Left hindlimb (tissue), 1 donor: ENCODE results near the gene SLC30A7.

ENCODE experiments used
- DNase-seq: peaks from one replicate; pipeline ENCODE4 v3.0.0-alpha.2; 2018

The SLC30A7 gene

DNA sequence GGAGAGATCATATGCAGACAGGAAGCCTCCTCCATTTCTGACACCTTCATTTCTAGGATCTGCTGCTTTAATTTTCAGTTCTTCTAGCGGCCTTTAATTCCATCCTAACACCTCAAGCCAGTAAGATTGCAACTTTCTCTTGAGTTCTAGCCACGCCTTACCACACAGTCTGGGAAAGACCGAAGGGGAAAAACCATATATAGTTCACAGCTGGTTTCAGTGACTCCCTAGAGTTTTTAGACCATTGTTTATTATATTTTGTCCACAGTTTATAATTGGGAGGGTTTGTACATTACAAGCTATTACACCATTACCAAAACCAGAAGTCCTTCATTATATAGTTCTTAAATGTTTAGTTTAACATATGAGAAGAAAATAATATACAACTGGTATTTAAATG is 92.2 kb downstream of the SLC30A7 start:
- no peak for DNase-seq

DNA sequence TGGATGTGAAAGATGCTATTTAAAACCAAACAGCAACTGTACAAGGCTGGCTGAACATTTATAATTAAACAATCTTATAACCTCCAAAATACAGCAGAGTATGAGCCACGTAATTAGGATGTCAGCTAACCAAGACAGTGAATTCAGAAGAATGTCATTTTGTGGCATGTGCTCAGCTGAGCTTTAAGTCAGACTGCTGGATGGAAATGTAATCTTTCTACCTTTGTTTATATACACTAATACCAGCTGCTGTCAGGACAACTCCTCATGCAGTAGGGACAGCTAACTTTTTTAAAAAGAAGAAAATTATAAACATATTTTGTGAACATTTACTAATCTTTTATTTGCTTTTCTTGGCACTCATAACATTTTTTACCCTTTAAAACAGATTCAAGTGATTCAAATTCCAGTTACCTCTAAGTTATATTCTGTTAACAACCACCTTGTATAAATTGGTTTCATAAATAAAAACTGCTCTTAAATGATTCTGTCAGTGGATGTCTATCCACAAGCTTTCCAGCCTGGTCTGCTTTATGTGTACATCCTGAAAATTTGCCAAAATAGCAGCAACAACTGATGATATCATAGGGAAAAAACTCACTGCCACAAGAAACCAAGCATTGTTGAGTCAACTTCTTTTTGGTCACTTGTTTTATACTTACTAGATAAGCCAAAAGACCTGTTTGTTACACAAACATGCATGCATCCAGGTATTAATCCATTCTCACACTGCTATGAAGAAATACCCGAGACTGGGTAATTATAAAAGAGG is 93.6 kb downstream of the SLC30A7 start:
- no peak for DNase-seq

DNA sequence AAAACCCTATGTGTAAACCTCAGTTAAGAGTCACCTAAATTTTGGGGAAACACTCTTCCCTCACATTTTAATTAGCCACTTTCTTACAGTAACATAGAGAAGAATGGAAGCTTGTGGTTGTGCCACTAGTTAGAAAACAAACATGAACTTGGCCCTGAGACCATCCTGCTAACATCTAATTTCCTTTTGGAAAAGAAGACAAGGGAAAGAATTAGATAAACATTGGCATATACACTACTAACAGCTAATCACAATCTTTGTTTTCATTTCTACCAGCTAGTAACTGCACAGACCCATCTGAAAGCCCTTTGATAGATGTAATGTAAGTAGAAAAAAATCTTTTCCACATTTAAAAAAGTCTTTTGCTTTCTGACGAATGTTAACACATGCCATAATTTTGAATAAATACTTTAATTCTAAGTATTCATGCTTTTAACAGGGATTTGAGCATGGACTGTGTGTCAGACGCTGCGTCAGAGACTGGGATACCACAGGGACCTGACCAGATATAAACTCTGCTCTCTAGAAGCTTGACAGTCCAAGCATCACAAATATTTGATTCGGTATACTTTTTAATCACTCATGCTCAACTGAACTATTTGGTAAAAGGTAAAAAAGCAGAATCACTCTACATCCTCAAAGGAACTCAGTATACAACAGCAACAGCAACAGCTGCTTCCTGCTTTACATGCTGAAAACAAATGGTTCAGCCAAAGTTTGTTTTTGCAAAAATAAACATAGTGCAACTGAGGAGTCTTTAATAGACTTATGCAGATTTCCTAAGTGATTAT is 99.5 kb downstream of the SLC30A7 start:
- DNase-seq = no peak

DNA sequence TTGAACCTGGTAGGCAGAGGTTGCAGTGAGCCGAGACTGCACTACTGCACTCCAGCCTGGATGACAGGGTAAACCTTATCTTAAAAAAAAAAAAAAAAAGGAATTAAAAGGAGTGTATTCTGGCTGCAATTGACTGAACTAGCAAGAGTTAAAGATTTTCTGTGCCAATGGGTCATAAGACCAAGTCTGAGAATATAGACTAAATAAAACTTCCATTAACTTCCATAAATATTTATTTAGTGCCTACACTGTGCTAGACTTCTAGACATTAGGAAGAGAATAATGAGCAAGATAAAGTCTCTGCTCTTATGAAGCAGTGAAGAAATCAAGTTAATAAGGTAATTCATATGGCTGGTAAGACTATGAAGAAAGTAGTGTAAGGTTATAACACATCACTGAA is 102.5 kb downstream of the SLC30A7 start:
- no peak for DNase-seq

DNA sequence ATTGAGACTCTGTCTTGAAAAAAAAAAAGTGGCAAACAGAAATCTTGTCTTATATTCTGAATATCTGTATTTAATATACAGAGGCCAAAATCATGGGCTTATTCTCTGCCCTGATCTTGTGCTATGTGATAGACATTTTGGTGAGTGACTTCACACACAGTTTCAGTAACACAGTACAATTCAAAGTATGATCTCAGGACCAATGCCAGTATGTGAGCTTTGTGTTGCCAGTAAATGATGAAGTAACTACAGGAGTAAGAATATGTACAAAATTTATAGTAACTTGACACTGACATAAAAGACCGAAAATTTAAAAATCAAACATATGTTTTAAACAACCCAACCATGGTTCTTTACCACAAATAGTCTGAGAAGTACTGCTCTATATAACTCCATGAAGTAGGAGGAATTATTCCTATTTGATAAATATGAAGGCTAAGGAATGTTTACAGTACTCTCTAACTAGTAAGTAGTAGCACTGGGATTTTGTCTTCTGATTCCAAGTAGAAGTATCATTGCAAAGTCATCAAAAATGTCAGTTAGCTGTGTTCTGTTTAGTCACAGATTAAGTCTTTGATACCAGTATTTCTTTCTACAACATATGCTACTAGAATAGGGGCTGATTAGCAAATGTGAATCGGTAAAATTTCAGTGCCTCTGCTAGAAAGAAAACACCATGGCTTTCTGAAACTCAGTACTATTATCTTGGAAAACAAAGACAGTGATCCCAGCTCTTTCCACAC is 104.4 kb downstream of the SLC30A7 start:
- no peak for DNase-seq

DNA sequence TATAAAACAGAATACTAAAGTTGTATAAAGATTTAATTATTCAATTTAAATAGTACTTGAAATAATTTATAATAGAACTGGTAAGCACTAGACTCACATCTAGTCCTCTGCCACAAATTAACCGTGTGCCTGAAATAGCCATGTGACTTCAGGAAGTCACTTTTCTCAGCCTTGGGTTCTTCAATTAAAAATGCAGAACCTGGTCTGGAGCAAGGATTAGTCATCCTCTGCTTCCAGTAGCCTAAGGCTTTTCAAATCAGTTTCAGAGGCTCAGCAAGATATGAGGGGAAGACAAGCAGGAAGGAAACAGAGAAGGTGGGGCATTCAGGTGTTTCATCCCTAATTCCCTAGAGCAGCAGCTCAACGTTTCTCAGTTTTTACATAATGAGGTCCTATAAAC is 106.7 kb downstream of the SLC30A7 start:
- DNase-seq = no peak

DNA sequence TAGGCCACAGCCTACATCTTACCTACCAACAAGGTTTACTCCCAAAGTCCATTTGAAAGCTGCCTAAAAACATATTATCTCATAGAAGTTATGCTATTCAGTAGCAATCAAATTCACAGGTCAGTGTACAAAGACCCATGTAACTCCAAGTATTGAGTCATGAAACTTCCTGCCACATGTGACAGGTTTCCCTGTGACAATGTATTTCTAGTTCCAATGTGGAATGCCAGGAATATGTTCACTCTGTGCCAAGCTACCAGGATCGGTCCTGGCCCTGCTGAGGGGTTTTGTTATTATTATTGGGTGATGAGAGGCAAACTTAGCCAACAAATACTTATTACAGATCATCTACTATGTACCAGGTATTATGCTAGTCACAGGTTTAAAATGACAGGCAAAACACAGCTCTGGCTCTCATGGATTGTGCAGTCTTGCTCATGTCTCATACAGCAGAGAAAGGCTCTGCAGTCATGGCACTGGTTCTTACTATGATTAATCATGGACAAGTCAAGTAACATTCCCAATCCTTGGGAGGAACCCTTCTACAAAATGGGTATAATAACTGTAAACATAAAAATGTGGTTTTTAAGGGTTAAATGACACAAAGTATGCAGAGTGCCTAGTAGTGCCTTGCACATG is 107.2 kb downstream of the SLC30A7 start:
- no peak for DNase-seq

DNA sequence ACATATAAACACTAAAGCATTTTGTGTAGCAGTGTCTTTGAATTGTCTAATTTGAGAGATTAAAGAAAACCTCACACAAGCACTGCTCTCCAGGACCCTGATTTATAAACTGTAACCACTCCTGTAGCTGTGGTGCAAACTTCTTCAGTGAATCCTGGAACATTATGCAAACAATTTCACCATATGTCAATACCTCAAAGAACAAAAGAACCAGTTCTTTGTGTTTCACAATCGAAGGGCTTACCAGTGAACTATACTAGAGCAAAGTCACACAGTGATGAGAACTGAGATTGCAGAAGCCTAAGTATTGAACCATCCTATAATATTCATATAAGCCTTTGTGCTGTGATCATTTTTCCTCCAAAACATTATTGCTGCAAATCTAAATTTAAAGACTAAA is 108.2 kb downstream of the SLC30A7 start:
- DNase-seq = no peak

DNA sequence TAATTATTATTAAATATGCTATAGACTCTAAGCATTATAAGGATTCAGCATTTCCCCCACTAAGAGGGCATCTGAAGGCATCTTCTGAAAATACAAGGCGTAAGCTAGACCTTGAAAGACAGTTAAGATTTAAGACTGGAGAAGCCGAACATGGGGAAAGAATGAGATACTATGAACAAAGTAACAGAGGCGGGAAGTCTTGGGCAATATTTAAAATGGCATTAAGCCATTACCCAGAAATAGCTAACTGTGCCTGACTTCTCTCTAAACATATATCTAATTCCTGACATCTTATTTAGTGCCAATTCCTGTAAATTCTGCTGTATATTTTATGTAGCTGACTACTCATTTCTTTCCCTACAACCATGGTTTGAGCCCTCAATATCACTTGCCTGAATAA is 108.8 kb downstream of the SLC30A7 start:
- no peak for DNase-seq

DNA sequence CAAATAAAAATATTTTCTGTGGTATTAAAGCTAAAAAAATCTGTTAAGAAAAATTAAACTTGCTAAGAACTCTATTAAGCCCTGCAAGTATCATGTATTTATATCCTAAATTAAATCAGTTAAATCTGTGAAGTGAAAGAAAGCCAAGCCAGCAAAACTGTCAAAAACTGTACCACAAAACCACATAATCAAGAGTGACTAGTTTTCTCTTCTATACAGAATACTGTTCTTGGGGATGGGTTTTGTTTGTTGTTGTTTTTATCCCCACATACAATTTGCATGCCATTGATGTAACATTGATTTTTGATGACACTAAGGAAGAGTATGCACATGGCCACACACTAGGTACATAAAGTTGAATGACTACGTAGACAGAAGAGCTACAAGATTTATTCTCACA is 109.3 kb downstream of the SLC30A7 start:
- DNase-seq = no peak

DNA sequence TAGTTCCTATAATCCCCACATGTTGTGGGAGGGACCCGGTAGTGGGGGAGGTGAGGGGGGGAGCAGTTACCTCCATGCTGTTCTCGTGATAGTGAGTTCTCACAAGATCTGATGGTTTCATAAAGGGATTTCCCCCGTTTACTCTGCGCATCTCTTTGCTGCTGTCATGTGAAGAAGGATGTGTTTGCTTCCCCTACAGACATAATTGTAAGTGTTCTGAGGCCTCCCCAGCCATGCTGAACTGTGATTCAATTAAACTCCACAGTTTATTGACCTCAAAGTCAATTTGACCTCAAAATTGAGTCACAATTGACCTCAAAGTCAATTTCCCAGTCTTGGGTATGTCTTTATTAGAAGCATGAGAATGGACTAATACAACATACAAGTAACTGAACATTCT is 110.0 kb downstream of the SLC30A7 start:
- DNase-seq = no peak

DNA sequence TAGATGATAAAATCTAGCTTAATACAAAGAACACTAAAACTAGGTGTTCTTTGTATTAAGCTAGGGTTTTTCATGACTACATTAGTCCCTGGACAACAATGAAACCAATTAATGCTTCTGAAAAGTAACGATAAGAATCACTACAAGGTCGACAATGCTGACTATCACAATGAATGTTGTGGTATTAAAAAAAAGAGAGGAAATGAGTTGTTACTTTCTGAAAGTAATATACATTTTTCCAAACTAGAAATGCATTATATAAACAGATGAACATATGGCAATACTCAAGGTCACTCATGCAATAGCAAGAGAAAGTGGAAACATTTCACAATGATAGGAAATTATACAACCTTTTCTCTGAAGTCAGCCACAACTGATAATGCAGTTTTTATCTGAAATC is 110.7 kb downstream of the SLC30A7 start:
- no peak for DNase-seq

DNA sequence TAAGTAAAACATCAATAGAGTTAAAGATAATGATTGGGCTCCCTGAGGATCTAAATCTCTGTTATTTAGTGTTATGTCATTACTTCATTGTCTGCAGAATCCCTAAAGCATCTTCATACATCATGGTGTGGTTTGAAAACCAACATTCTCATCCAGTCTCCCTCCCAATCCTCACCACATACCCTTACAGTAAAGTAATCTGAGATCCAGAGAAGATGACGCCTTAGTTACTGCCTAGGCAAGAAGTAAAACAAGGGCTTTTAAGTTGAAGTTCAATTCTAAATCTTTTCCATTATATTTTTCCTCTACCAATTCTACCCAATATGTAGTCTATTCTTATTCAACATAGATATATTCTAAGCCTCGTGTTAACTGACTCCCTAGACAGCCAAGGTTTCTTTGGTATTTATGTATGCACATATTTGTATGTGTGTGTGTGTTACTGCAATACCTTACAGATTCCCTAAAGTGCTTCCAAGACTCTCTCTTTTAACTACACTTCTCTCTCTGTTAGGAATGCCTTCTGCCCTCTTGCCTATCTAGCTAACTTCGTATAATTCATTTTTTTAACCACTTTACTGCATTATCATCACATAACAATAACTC is 112.4 kb downstream of the SLC30A7 start:
- no peak for DNase-seq

DNA sequence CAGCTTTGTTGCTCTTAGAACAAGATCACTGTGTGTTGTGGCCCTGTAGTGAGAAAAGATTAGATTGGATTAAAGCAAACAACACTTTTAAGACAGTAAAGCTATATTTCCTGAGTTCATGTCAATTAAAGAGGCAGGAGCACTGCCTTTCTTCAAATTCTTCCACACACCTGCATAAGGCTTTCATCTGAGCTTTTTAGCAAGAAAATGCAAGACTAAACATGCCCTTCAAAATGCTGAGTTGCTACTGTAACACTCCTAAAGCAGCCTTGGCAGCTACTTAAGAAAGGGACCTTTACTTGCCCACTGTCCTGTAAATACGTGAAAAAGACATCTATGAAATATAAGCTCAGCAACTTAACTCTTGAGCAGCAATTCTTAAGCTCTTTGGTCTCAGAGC is 117.9 kb downstream of the SLC30A7 start:
- no peak for DNase-seq

DNA sequence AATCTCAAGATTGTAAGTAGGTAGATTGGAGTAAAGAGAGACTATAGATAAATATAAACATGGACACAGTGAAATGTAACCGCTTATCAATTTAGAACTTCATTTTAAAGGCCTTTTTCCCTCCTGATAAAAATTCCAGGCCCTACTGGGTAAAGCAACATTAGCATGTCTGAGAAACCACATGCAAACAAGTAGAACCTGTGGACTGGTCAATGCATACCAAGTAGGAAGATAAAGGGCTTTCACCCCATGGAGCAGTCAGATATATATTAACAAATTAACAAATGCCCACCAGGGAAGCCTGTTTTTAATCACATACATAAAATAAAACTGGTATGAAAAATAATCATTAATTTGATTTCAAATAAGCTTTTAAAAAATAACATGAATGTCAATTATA is 121.6 kb downstream of the SLC30A7 start:
- DNase-seq = no peak

DNA sequence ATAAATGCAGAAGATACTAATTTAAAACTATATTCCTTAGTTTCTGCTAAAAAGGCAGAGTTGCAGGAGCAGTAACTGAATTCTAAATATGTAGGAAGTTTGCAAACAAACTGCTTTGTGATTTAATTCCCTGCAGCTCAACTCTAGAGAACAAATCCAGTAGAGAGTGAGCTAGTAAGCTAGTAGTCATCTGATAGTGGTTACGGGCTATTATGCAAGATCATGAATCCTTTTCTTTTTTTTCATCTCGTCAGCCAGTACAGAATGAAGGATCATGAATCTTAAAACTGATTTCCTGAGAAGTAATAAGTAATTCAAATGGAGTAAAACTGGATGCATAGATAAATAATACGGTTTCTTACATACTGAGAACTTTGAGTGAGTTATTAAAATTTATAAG is 126.4 kb downstream of the SLC30A7 start:
- no peak for DNase-seq

DNA sequence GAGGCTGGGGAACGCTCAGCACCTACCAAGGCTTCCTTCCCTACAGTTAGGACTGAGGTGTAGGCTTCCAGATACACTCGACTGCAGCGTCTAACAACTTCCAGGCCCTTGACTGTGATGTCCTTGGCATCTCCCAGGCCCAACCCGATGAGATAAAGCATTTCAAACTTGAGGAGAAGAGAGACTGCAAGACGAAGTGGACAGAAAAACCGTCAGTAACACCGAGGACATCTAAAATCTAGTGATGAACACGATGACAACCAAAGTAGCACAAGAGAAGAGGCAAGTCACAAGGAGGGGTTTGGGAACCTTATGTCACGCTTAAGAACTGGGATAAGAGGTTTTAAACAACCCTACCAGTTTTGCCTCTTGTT is 129.4 kb downstream of the SLC30A7 start:
- DNase-seq = no peak

DNA sequence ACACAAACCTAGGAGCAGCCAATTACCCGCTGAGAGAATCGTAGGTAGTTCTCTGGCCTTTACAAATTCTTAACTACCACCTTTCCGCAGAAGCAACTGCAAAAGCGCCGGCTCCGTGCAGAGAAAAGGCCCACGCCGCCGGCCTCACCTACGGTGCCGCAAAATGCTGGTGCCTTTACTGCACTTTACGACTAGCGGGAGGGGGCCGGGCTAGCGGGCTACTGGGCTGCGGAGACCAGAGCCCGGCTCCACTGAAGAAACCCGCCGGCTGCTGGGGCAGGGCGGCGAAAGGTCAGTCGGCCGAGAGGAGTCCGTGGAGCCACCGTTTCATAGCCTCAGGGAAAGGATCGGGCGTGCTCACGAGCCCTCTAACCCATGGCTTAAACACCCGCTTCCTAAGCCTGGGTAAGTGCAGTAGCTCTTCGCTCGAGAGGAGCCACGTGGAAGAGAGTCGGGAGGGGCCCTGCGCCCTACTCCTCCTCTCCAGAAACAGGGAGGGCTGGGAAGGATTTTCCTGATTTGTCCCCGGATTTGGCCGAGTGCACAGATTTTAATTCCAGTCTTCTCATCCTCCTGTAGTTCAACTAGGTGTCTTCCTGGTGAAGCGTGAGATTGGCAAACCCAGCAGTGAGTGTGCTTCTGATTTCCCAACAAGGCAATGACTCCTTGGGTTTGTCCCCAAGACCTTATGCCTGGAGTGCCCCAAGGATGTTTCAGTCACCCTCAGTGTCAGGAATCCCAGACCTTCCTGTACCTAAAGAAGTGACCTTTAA is 130.0 kb downstream of the SLC30A7 start, which contains the start of gene DPH5:
TSS of gene DPH5 (minus strand) at position 128 of the 773 bp plus-strand sequence. CDS start 341 bp downstream, outside the sequence.
- DNase-seq = peak; percentile 92

DNA sequence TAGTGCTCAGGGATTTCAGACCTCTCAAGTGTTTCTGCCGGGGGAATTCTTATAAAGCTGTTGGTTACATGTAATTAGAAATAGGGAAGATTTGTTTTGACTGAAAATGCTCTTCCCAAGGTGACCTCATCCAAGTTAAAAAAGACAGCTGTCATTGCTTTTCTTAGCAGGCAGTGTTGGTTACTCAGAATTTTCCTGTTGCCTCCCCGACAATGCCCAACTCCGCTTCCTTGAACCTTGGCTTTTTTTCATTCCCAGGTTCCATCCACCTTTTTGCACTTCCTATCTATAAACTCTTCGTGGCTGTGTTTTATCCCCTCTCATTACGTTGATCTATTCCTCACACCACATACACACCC is 130.5 kb downstream of the SLC30A7 start:
- DNase-seq = no peak

DNA sequence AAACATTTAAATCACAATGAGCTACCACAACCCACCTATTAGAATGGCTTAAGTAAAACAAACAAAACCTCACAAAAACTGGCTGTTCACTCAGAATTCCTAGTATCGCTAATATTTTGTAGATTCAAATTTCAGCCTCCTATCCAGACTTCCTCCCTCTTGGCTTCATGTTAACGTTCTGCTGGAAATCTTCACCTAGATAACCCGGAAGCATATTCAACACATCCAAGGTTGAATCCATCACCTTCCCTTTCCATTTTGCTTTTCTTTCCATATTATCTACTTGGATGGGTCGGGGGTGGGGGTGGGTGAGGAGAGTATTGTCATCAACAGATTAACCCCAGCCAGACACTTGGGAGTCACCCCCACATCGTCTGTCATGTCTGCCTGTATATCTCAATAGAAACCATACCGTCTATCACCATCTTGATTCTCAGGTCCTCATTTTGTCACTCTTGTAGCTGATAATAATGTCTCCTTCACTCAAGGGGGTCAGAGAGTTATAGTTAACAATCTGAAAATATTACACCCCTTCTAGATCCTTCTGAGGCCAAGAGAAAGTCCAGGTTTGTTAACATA is 131.4 kb downstream of the SLC30A7 start:
- no peak for DNase-seq

DNA sequence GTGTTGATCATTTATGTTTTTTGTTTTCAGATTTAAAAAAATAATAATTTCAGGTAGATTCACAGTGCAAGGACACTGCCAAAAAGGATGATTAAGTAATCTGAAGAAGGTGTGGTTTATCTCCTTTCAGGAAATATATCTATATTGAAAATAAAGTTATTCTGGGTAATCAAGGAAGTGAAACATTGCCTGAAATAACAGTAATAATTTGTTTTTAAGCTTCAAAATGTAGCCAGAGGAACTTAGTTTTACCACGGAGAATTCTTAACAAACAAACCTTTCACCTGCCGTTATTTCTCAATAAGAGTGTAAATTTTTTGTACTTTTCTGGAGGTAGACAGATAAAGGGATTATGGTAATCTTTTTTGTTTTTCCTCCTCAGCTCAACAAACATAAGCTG is 132.6 kb downstream of the SLC30A7 start:
- no peak for DNase-seq

DNA sequence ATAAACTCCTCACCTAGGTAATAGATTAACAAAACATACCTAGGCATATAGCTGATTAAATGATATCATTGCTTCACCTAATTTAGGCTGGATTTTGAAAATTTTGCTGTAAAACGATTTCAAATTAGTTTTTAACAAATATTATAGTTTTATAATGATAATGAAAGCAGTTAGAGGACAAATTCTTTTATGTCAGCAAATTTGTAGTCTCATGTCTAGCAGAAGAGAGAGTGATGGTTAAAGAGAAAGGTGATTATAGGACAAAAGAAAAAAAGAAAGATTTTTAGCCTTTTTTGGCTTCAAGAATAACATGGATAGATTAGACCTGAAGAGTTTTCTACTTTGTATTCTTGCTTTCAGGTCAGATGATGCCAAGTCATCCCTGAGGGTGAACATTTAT is 133.3 kb downstream of the SLC30A7 start:
- no peak for DNase-seq
